ENCODE measurements around the gene MAML3.

DNA sequence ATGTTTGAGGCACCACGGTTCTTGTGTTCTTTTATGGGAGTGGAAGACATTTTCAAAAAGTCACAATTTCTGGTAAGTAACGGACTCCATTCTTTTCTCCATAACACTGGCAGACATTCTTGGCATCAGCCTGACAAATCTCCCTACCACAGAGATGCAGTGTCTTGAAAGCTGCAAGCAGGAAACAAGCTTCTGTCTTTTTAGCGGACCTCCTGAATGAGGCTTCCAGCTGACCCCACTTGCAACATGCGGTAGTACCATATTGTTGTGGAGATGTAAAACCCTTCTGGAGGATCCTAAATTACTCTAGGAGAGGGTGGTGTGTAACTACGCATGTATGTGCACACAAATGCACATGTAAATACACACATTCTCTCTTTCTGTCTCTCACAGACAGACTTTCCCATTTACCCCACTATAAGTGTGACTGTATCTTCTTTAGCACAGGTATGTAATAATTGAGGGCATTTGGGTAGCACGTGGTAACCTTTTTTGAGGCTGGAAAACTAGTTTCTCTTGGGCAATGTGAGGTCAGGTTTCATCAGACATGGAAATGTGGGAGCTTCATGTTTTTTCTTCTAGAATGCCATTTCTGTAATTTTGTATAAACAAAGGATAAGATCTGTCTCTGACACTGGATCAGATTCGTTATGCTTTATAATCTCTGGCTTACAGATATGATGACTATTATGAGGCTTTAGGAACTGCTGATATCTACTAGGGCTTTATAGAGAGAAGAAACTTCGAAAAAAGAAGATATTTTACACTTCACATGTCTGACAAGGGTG is 358.3 kb downstream of the MAML3 start:
- TF ChIP-seq, protein P1, sequence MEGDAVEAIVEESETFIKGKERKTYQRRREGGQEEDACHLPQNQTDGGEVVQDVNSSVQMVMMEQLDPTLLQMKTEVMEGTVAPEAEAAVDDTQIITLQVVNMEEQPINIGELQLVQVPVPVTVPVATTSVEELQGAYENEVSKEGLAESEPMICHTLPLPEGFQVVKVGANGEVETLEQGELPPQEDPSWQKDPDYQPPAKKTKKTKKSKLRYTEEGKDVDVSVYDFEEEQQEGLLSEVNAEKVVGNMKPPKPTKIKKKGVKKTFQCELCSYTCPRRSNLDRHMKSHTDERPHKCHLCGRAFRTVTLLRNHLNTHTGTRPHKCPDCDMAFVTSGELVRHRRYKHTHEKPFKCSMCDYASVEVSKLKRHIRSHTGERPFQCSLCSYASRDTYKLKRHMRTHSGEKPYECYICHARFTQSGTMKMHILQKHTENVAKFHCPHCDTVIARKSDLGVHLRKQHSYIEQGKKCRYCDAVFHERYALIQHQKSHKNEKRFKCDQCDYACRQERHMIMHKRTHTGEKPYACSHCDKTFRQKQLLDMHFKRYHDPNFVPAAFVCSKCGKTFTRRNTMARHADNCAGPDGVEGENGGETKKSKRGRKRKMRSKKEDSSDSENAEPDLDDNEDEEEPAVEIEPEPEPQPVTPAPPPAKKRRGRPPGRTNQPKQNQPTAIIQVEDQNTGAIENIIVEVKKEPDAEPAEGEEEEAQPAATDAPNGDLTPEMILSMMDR (IDR thresholded peaks at IDR 0.05) = no peak
- no peak for TF ChIP-seq POLR2A (IDR thresholded peaks at IDR 0.05)

Measured in uterus (tissue), 2 donors.